Spleen (tissue), 11 donors: ENCODE results near the gene TICRR. TPM values are rescaled to one million over a fixed set of nuclear protein-coding genes. Genes with fewer than 3 reads are reported as not detected.

Experiments used
- DNase-seq: peaks from one replicate; pipeline ENCODE4 v3.0.0-alpha.2; 2020
- H3K27ac ChIP-seq, 8 donors: fragments of 200-600 bp; sonication (generic) in 7 of 8; 1 replicate in 4 of 8; 2 replicates in 4 of 8; pipeline versions ENCODE4 v1.5.0 to v1.8.0; 2016 to 2021; ENCODE audit warnings: inconsistent platforms in 4 of 8, mild to moderate bottlenecking in 4 of 8, moderate library complexity in 1 of 8
- H3K27me3 ChIP-seq, 7 donors: fragments of 200-600 bp; sonication (generic) in 6 of 7; replicated peaks in 1 of 7; 1 replicate in 4 of 7; 2 replicates in 3 of 7; pipeline versions ENCODE4 v1.5.0 to v1.8.0; 2016 to 2021; ENCODE audit warnings: inconsistent platforms in 3 of 7, mild to moderate bottlenecking in 1 of 7
- H3K36me3 ChIP-seq, 6 donors: fragments of 200-600 bp; sonication (generic) in 5 of 6; 1 replicate in 4 of 6; 2 replicates in 2 of 6; pipeline versions ENCODE4 v1.5.0 to v1.8.0; 2016 to 2021; ENCODE audit warnings: inconsistent platforms in 2 of 6
- H3K4me1 ChIP-seq, 6 donors: fragments of 200-600 bp; sonication (generic) in 5 of 6; 1 replicate in 3 of 6; 2 replicates in 3 of 6; pipeline versions ENCODE4 v1.5.0 to v1.8.0; 2016 to 2021; ENCODE audit warnings: inconsistent platforms in 3 of 6
- H3K4me3 ChIP-seq, 8 donors: fragments of 200-600 bp; sonication (generic) in 7 of 8; 1 replicate in 4 of 8; 2 replicates in 4 of 8; pipeline versions ENCODE4 v1.5.0 to v1.8.0; 2016 to 2021; ENCODE audit warnings: inconsistent platforms in 4 of 8, mild to moderate bottlenecking in 4 of 8, moderate library complexity in 2 of 8
- H3K9me3 ChIP-seq, 8 donors: fragments of 200-600 bp; sonication (generic) in 7 of 8; 1 replicate in 4 of 8; 2 replicates in 4 of 8; pipeline versions ENCODE4 v1.5.0 to v1.8.0; 2016 to 2021; ENCODE audit warnings: inconsistent platforms in 4 of 8
- CTCF ChIP-seq, 11 experiments: fragments of 200-600 bp in 7 of 11; fragments of 450-650 bp in 4 of 11; sonication (generic) in 4 of 11; IDR thresholded peaks in 8 of 11; conservative IDR thresholded peaks in 3 of 11; 1 replicate in 7 of 11; 2 replicates in 4 of 11; pipeline versions ENCODE4 v1.4.0 to v1.8.0; 2016 to 2021; ENCODE audit warnings: antibody characterized with exemption in 11 of 11, inconsistent platforms in 4 of 11, mild to moderate bottlenecking in 1 of 11
- POLR2A ChIP-seq, 3 donors: fragments of 450-650 bp; IDR thresholded peaks; one replicate each; pipeline ENCODE4 v1.5.1; 2017; ENCODE audit warnings: antibody characterized with exemption in 3 of 3, mild to moderate bottlenecking in 1 of 3
- POLR2AphosphoS5 ChIP-seq, 3 donors: sonication (generic); formaldehyde crosslinking; IDR thresholded peaks; one replicate each; pipeline ENCODE4 v1.5.1; 2017; ENCODE audit warnings: antibody characterized with exemption in 3 of 3
- WGBS, 5 donors: extraction: QIAGEN DNeasy Blood & Tissue Kit in 3 of 5; methylation state at CpG; one replicate each; pipeline versions ENCODE4 v1.1.5 to v1.1.7; 2013 to 2018; 5-methylcytosine and 5-hydroxymethylcytosine counted together
- intact Hi-C: fragments of 100-400 bp; cut with DNase I; formaldehyde crosslinking; loops from one replicate; pipeline ENCODE4 v1.15.0; 2023; ENCODE audit warnings: low total_unique reads
- polyA plus RNA-seq, 3 donors: library from polyadenylated mRNA; stranded (reverse); fragments of 200-250 nt; gene quantifications; one replicate each; pipeline ENCODE4 v1.2.1, GENCODE V29; 2013
- total RNA-seq, 7 donors: library from RNA; depleted of rRNA in 3 of 7; stranded (reverse); fragments of >200 nt in 3 of 7; fragmentation: NEBNext Ultra II Directional in 4 of 7; extraction: Animal tissue kit (Norgen Biotek cat#: 25700) in 4 of 7; gene quantifications; one replicate each; pipeline versions ENCODE4 v1.1.0 to v1.2.1, GENCODE V29; 2016 to 2021
- donor health status: healthy with polysubstance abuse.
- donor health status: DM: no; HTN: no; CAD: no; lungs with moderate emphysema.
- donor health status: DM: no; HTN: no; CAD: no.
- donor health status: Bipolar disorder and iron deficiency.
- donor health status: healthy.
- donor health status: DM: no; HTN: no; CAD: no.
- donor health status: DM: yes; HTN: yes; CAD: no.

The TICRR gene
- total and polyA plus RNA-seq, 10 donors = 0.22 to 3.0 (median 1.00) TPM

GRCh38 chr15:89553632-89554031 lies 21.6 kb upstream of the TICRR start:
- Histone ChIP-seq H3K27ac (no peak overlapping the region), H3K4me3 (no peak overlapping the region), H3K27me3 (peaks cover 0 to 19% (median 0%) of the 10 kb centered on the region in 7 donors), H3K36me3 (no peaks in the 10 kb centered on the region), H3K9me3 (peaks cover 0 to 4% (median 0%) of the 10 kb centered on the region in 8 donors), H3K4me1 (no peaks in the 10 kb centered on the region)
- 90 to 96% (median 96%) methylated on average over 3 of the region's 3 CpGs for WGBS, 5 donors
- no peak for DNase-seq
- intact Hi-C loops = loop anchor here (10.0 kb wide), 1 partner anchor 199 kb away; no protein-coding TSS in a partner anchor
- TF ChIP-seq POLR2A (IDR thresholded peaks at IDR 0.05) (no peak), CTCF (IDR thresholded peaks at IDR 0.05 in 8 of 11, conservative IDR thresholded peaks at IDR 0.05 in 3 of 11) (no peak), POLR2AphosphoS5 (IDR thresholded peaks at IDR 0.05) (no peak)

- H3K4me1 ChIP-seq = no peaks in the 10 kb centered on the region
- no peak overlapping the region for H3K4me3 ChIP-seq
- intact Hi-C loops = loop anchor here (10.0 kb wide), 1 partner anchor 199 kb away; no protein-coding TSS in a partner anchor
- no peaks in the 10 kb centered on the region for H3K36me3 ChIP-seq
- no peak for DNase-seq
- H3K27me3 ChIP-seq = peaks cover 0 to 23% (median 0%) of the 10 kb centered on the region in 7 donors
- 64 to 85% (median 72%) methylated on average over 7 of the region's 7 CpGs for WGBS, 5 donors
- peaks cover 0 to 4% (median 0%) of the 10 kb centered on the region in 8 donors for H3K9me3 ChIP-seq
- no peak for TF ChIP-seq CTCF (IDR thresholded peaks at IDR 0.05 in 8 of 11, conservative IDR thresholded peaks at IDR 0.05 in 3 of 11)
- TF ChIP-seq POLR2A (IDR thresholded peaks at IDR 0.05) = no peak
- TF ChIP-seq POLR2AphosphoS5 (IDR thresholded peaks at IDR 0.05) = no peak
- H3K27ac ChIP-seq = no peak overlapping the region
Measured at GRCh38 chr15:89554247-89554646, 21.0 kb upstream of the TICRR start.

GRCh38 chr15:89555768-89556167 lies 19.5 kb upstream of the TICRR start:
- H3K4me1 ChIP-seq = no peaks in the 10 kb centered on the region
- no peaks in the 10 kb centered on the region for H3K9me3 ChIP-seq
- TF ChIP-seq CTCF (IDR thresholded peaks at IDR 0.05 in 8 of 11, conservative IDR thresholded peaks at IDR 0.05 in 3 of 11) (no peak), POLR2AphosphoS5 (IDR thresholded peaks at IDR 0.05) (no peak), POLR2A (IDR thresholded peaks at IDR 0.05) (no peak)
- no peak overlapping the region for H3K4me3 ChIP-seq
- H3K27ac ChIP-seq = no peak overlapping the region
- intact Hi-C loops = loop anchor here (10.0 kb wide), 1 partner anchor 201 kb away; no protein-coding TSS in a partner anchor
- peaks cover 0 to 32% (median 4%) of the 10 kb centered on the region in 7 donors for H3K27me3 ChIP-seq
- no peaks in the 10 kb centered on the region for H3K36me3 ChIP-seq
- 70 to 82% (median 72%) methylated on average over 5 of the region's 5 CpGs; no CpG with 5 or more reads in 1 of the 5 donors for WGBS, 5 donors
- no peak for DNase-seq

- Histone ChIP-seq H3K4me1 (no peaks in the 10 kb centered on the region), H3K27ac (no peak overlapping the region), H3K4me3 (no peak overlapping the region), H3K27me3 (peaks cover 0 to 34% (median 4%) of the 10 kb centered on the region in 7 donors), H3K36me3 (no peaks in the 10 kb centered on the region), H3K9me3 (no peaks in the 10 kb centered on the region)
- intact Hi-C loops = loop anchor here (10.0 kb wide), 1 partner anchor 202 kb away; no protein-coding TSS in a partner anchor
- 20 to 49% (median 48%) methylated on average over 6 to 9 of the region's 9 CpGs for WGBS, 5 donors
- TF ChIP-seq CTCF (IDR thresholded peaks at IDR 0.05 in 8 of 11, conservative IDR thresholded peaks at IDR 0.05 in 3 of 11) = peak in 10 of 11 experiments; percentile 20 to 82 (median 72)
- no peak for TF ChIP-seq POLR2A (IDR thresholded peaks at IDR 0.05)
- TF ChIP-seq POLR2AphosphoS5 (IDR thresholded peaks at IDR 0.05) = no peak
- no peak for DNase-seq
Measured at GRCh38 chr15:89556413-89557262, 18.6 kb upstream of the TICRR start.
